HG02678 (cell line): ENCODE results near the gene CST9L.
"Not testable (repeated sequence)": the region's sequence is repeated elsewhere in the genome, so short reads cannot be mapped to it uniquely, and the experiment has no call there.

ENCODE experiments used
- ATAC-seq: cut with Tn5 transposase; IDR thresholded peaks from one replicate; pipeline ENCODE4 v1.9.1; 2021; ENCODE audit warnings: mild to moderate bottlenecking, moderate library complexity; ENCODE audit not compliant: unreplicated experiment

Gene CST9L

DNA sequence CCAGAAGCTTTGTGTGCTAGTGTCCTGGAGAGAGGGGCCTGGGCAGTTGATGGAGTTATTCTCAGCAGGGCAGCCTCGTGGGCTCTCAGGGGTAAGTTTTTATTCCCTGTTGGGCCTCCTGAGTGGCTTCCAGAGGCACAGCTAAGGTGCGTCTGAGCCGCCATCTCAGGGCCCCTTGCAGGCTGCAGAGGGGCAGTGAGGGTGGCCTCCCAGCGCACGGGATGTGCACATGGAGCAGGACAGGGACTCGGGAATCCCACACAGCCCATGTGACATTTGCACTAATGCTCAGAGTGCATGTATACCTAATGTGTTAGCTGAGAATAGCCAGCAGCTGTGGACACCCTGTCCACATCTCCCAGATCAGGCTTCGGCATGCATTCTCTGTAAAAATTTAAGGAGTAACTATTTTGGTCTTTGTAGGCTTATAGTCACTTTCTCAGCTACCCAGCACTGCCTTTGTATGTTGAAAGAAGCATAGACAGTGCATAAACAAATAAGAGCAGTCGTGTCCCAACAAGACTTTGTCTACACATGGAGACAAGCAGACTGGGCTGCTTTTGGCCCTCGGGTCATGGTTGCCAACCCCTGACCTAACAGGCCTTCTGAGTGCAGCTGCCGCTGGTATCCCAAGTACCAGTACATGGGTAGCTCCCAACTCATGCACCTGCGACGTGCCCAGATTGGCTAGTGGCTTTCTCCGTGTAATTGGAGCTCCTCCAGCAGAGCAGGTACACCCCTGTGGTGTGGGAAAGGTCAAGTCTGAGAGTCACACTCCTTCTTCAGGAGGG lies 18.6 kb upstream of the CST9L start:
- no peak for ATAC-seq

DNA sequence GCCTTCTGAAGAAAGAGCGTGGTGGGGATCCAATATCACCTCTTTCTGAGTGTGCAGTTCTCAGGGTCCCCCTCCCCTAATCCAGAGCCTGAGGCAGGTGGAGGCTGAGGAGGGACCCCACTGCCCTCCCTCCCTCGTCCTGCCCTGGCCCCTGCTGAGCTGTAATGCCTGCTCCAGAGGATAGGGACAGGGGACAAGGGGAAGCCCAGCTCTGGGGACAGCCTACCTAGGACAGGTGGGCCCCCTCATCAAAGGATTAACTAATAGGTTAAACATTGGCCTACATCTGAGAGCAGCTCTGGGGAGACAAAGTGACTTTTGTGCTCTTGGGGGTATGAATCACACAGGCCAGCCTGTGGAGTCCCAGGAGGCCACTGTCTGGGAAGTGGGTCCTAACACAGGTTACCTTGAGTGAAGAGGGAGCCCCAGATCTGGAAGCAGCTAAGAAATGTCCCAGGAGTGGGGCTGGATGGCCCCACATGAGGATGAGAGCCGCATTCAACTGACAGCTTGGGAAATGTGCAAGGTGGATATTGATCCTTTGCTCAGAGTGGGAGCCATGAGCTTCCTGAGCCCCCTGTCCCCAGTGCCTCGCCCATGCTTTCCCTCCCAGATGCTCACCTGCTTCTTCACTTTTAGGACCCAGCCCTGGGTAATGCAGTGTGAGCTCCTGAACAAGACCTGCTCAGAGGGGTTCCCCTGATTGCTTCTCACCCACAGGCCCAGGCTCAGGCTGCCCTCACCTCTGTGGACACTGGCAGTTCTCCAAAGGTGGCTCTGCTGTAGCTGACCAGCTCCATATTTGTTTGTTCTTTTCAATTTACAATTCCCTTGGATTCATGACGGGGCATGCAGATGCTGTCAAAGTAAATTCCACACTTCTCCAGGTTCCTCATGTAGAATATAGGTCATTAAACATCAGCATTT lies 17.8 kb upstream of the CST9L start:
- no peak for ATAC-seq

- no peak for ATAC-seq
Observed at GRCh38 chr20:23585449-23585807, 17.1 kb upstream of the CST9L start.

DNA sequence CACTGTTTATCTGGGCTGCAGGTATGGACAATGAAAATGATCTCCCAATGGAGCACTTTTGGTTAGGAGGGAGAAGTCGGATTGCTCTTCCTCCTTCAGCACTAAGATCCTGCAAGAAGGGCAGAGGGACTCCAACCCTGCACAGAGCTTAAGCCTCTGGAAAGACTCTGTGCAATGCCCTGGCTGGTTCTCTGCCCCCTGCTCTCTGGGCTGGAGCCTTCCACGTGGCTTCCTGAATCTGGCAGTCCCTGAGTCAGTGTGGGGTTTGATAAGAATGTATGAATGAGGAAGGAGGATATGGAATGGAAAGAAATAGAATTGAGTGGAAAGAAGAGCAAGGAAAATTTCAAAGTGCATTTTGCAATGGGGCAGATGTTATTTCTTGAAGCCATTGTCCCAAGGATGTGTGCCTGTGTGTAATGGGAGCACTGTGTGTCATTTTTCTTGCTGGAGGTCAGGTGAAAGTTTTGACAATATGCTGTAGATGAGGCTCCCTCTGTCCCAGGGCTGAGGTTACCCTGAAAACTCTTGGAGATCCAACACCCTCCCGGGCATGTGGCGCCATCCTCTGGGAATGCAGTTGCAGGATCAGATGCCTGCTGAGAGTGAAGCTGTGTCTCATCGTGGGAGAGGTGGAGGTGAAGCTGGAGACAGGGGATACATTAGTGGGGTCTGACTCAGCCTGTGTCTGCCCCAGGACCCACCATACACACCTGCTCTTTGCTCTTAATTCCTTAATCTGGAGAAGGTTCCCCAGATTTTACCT lies 16.3 kb upstream of the CST9L start:
- ATAC-seq, result no peak

DNA sequence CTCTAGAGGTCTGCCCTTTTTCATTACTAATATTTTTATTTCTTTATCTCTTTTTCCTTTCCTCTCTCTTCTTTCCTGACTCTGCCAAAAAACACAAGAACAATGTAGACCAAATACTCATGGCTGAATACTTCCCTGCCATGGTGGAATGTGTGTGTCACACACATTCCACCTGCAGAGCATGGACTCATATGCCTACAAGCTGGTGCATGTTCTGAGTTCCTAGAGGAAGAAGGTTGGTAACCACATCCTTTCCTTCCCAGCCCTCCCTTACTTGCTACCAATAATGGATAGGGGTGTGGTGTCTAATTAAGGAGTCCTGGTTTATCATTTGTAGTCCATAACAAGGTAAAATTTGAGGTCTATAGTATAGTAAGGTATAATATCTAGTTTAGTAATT lies 15.2 kb upstream of the CST9L start:
- ATAC-seq, result no peak

DNA sequence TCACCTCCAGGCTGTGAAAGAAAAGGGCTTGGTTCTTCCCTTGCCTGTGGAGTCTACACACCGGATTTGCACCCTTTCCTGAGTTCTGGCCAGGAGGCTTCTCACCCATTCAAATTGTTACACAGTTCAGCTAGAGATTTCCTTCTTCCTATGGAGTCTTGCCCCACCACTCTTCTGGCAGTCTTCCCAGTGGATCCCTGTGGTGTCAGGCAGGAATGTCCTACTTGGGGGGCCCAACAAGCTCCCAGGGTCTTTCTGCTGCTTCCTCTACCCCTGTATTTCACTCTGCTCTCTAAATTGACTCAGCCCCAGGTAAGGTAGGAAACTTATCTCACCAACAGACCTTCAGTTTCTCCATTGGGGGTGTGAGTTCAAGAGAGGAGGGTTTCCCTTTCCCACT lies 14.0 kb upstream of the CST9L start:
- ATAC-seq, result no peak

DNA sequence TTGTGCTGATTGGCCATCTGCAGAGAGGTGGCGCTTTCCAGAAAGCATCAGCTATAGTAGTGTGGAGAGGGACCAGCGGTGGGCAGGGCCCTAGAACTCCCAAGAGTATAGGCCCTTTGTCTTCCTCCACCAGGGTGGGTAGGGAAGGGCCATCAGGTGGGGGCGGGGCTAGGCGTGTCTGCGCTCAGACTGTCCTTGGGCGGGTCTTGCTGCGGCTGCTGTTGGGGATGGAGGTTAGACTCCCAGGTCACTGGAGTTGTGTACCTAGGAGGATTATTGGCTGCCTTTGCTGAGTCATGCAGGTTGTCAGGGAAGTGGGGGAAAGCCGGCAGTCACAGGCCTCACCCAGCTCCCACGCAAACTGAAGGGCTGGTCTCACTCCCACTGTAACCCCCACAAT lies 13.5 kb upstream of the CST9L start:
- not testable (repeated sequence) for ATAC-seq

DNA sequence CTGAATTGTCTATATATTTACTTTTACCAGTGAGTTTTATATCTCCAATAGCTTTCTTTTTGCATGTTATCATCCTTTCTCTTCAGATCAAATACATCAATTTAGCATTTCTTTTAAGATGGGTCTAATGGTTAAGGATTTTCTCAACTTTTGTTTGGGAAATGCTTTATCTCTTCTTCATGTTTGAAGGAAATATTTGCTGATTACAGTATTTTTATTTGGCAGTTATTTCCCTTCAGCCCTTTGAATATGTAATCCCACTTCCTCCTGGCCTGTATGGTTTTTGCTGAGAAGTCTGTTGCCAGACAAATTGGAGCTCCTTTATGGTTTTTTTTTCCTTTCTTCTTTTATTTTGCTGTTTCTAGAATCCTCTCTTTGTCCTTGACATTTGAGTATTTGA lies 6.7 kb upstream of the CST9L start:
- no peak for ATAC-seq

DNA sequence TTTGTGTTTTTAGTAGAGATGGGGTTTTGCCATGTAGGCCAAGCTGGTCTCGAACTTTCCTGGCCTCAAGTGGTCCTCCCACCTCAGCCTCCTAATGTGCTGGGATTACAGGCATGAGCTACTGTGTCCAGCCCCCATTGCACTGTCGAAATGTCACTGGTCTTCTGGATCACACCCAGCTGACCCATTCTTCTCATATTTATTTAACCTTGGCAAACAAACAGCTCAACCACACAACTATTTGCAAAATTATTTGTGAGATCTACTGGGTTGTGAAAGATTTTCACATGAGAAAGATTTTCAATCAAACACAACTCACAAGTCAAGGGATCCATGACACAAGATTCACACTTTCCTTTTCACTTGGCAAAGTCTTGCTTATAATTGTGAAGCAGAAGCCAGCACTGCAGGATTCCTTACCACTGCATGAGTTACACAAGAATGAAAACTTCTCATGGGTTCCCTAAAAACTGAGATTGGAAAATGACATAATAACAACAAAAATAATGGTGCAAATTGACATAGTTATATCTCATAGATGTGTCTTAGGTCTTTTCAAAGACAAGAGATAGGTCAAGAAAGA lies 2.0 kb upstream of the CST9L start:
- ATAC-seq, result no peak

- no peak for ATAC-seq
Observed at GRCh38 chr20:23569570-23569969, 1.3 kb upstream of the CST9L start.

GRCh38 chr20:23568971-23569330 lies 667 bp upstream of the CST9L start:
- no peak for ATAC-seq

DNA sequence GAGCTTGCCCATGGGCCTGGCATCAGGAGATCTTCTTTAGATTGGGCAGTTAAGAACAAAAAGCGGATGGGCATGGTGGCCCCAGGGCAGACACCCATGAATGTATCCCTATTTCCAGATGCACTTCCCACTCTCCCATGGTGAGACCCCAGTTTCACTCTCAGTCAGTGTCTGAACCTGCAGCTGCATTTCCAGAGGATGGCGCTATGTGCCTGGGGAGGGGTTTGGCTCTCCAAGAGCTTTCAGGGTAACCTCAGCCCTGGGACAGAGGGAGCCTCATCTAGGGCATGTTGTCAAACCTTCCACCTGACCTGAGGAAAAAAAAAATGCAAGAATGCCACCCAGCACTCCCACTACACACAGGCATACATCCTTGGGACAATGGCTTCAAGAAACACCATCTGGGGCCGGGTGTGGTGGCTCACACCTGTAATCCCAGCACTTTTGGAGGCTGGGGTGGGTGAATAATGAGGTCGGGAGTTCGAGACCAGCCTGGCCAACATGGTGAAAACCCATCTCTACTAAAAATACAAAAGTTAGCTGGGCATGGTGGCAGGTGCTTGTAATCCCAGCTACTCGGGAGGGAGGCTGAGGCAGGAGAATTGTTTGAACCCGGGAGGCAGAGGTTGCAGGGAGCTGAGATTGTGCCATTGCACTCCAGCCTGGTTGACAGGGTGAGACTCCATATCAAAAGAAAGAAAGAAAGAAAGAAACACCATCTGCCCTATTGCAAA lies 1.9 kb downstream of the CST9L start:
- ATAC-seq, result no peak

DNA sequence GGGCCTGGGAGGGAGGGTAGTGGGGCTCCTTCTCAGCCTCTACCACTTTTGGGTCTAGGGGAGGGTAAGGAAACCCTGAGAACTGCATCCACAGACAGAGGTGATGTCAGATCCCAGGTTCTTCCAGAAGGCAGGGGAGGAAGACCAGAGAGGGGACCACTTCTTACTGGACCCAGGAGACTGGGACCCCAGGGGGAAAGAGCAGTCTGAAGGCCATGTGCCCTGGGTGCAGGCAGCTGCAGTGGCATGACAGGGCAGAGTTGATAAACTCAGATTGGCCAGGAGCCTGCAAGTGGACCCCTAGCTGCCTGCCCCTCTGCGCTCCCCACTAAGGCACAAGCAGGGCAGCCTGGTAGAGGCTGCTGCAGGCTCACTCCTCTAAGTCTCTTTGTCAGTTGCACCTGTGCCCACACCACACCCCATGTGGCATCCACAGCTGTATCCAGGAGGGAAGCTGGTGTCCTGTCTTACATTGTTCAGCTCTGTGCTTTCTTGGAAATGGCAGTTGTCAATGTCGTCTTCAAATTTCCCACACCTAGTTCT lies 2.7 kb downstream of the CST9L start:
- ATAC-seq, result no peak

GRCh38 chr20:23564927-23565326 lies 3.4 kb downstream of the CST9L start:
- ATAC-seq, result no peak

GRCh38 chr20:23562721-23563342 lies 5.5 kb downstream of the CST9L start:
- ATAC-seq, result no peak

DNA sequence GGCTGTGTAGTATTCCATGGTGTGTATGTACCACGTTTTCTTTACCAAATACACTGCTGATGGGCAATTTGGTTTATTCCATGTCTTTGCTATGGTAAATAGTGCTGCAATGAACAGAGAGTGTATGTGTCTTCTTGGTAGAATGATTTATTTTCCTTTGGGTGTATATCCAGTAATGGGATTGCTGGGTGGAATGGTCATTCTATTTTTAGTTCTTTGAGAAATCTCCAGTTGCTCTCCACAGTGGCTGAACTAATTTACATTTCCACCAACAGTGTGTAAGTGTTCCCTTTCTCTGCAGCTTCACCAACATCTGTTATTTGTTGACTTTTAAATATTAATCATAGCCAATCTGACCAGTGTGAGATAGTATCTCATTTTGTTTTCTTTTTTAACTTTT lies 13.9 kb downstream of the CST9L start:
- no peak for ATAC-seq

DNA sequence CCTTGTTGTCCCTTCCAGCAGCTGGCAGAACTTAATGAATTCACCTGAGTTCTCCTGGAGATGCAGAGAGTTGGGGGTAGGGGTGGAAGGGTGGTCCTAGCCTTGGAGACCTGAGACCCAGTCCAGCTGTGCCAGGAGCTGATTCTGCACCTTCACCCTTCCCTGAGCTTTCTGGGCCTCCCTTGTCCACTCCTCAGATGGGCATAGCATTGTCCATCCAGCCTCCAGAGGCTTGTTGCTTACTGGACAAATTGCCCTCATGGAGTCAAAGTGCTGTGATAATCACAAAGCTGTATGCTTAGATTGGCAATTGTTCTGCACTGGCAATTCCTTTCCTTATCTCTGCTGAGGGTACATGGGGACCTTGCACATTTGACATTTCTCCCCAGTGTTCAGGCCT lies 16.5 kb downstream of the CST9L start:
- ATAC-seq, result no peak

GRCh38 chr20:23551383-23551782 lies 16.9 kb downstream of the CST9L start:
- no peak for ATAC-seq

GRCh38 chr20:23550227-23550626 lies 18.1 kb downstream of the CST9L start:
- no peak for ATAC-seq

DNA sequence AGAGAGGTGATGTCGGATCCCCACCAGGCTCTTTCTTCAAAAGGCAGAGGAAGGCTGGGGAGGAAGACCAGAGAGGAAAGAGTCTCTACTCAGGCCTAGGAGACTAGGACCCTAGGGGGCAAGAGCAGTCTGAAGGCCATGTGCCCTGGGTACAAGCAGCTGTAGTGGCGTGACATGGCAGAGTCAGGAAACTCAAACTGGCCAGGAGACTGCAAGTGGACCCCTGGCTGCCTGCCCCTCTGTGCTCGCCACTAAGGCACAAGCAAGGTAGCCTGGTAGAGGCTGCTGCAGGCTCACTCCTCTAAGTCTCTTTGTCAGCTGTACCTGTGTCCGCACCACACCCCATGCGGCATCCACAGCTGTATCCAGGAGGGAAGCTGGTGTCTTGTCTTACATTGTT lies 19.9 kb downstream of the CST9L start:
- ATAC-seq, result no peak
